ENCODE data around the gene SCN3B.

The SCN3B gene

GRCh38 chr11:123682696-123683410, 28.4 kb upstream of the SCN3B start:
- no peak for DNase-seq (ENCODE audit: low read depth)
- H3K4me3 ChIP-seq (ENCODE audit: low read depth, low read length), result no peak overlapping the region
- TF ChIP-seq CTCF (IDR thresholded peaks at IDR 0.05; ENCODE audit: low read depth, low read length, missing control alignments), result no peak
- in situ Hi-C loops (cut with HindIII; ENCODE audit: low sequenced_read_pairs), result no loop called here

GRCh38 chr11:123681030-123681429, 26.6 kb upstream of the SCN3B start:
- no peak for DNase-seq (ENCODE audit: low read depth)
- TF ChIP-seq CTCF (IDR thresholded peaks at IDR 0.05; ENCODE audit: low read depth, low read length, missing control alignments), result no peak
- in situ Hi-C loops (cut with HindIII; ENCODE audit: low sequenced_read_pairs), result no loop called here
- H3K4me3 ChIP-seq (ENCODE audit: low read depth, low read length), result no peak overlapping the region

- no peak overlapping the region for H3K4me3 ChIP-seq (ENCODE audit: low read depth, low read length)
- no peak for DNase-seq (ENCODE audit: low read depth)
- in situ Hi-C loops (cut with HindIII; ENCODE audit: low sequenced_read_pairs), result no loop called here
- no peak for TF ChIP-seq CTCF (IDR thresholded peaks at IDR 0.05; ENCODE audit: low read depth, low read length, missing control alignments)
Observed at GRCh38 chr11:123678246-123678645, 23.8 kb upstream of the SCN3B start.

GRCh38 chr11:123677510-123677909, 23.1 kb upstream of the SCN3B start:
- in situ Hi-C loops (cut with HindIII; ENCODE audit: low sequenced_read_pairs), result no loop called here
- no peak for DNase-seq (ENCODE audit: low read depth)
- TF ChIP-seq CTCF (IDR thresholded peaks at IDR 0.05; ENCODE audit: low read depth, low read length, missing control alignments), result no peak
- H3K4me3 ChIP-seq (ENCODE audit: low read depth, low read length), result no peak overlapping the region

- TF ChIP-seq CTCF (IDR thresholded peaks at IDR 0.05; ENCODE audit: low read depth, low read length, missing control alignments), result no peak
- H3K4me3 ChIP-seq (ENCODE audit: low read depth, low read length), result no peak overlapping the region
- in situ Hi-C loops (cut with HindIII; ENCODE audit: low sequenced_read_pairs), result no loop called here
- no peak for DNase-seq (ENCODE audit: low read depth)
Observed at GRCh38 chr11:123674297-123674696, 19.9 kb upstream of the SCN3B start.

GRCh38 chr11:123672568-123672967, 18.1 kb upstream of the SCN3B start:
- no peak for DNase-seq (ENCODE audit: low read depth)
- in situ Hi-C loops (cut with HindIII; ENCODE audit: low sequenced_read_pairs), result no loop called here
- TF ChIP-seq CTCF (IDR thresholded peaks at IDR 0.05; ENCODE audit: low read depth, low read length, missing control alignments), result no peak
- no peak overlapping the region for H3K4me3 ChIP-seq (ENCODE audit: low read depth, low read length)
